Muscle layer of duodenum (tissue), 2 donors: ENCODE data around the gene ISL1.

ENCODE experiments used
- H3K27ac ChIP-seq: one replicate; pipeline ENCODE4 v1.7.0; 2013; ENCODE audit warnings: mild to moderate bottlenecking, low read length
- H3K27me3 ChIP-seq: one replicate; pipeline ENCODE4 v1.7.0; 2013; ENCODE audit warnings: low read depth, mild to moderate bottlenecking, control low read depth, low read length
- H3K36me3 ChIP-seq, 2 donors: one replicate each; pipeline ENCODE4 v1.7.0; 2013; ENCODE audit warnings: low read length in 2 of 2, control low read depth in 1 of 2, mild to moderate bottlenecking in 1 of 2; ENCODE audit not compliant: insufficient read depth in 2 of 2, control insufficient read depth in 1 of 2
- H3K4me1 ChIP-seq, 2 donors: one replicate each; pipeline ENCODE4 v1.7.0; 2013; ENCODE audit warnings: low read length in 2 of 2, mild to moderate bottlenecking in 2 of 2, control low read depth in 1 of 2, moderate library complexity in 1 of 2; ENCODE audit not compliant: insufficient read depth in 2 of 2, control insufficient read depth in 1 of 2
- H3K4me3 ChIP-seq, 2 donors: one replicate each; pipeline ENCODE4 v1.7.0; 2013; ENCODE audit warnings: low read length in 2 of 2, low read depth in 1 of 2, mild to moderate bottlenecking in 1 of 2
- H3K9me3 ChIP-seq, 2 donors: one replicate each; pipeline ENCODE4 v1.7.0; 2013; ENCODE audit warnings: low read length in 2 of 2, control low read depth in 1 of 2, mild to moderate bottlenecking in 1 of 2; ENCODE audit not compliant: control insufficient read depth in 1 of 2
- donor health status: healthy.

Gene ISL1

DNA sequence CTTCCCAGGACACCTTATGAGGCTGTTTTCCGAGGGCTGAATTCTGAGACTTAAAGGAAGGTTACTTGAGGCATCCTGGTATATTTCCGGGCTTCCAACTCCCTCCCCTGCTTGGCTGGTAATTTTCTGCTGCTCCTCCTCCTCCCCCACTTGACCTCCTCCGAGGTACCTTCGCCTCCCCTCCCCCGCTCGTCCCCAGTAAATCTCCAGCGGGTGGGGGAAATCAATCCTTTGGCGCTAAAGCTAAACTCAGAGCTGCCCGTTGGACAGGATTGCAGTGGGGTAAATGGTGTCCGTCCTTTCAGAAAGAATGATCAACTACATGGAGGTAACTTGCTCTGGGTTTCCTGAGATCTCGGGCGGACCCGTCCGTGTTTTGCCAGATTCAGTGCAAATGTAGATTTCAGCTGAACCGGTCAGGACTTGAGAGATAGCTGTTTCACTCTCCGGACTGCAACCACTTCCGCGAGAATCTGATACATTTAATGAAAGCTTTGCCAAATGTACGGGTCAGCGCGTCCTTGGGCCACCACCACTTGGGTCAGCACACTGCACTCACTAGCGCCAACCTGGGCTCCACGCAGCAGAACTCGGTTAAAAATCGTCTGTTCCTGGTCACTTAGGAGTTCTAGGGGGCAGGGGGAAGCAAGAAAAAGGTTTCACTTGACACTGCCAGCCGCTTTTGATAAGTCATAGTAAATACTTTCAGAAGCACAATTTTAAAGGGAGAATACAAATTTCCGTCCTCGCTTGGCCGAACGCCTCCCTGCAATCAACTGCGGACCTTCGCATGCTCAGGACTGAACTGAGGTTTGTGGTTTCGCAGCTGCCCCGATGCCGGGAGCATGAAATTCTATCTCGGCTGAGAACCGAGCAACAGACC lies 4.6 kb upstream of the ISL1 start:
- Histone ChIP-seq H3K9me3 (no peaks in the 10 kb centered on the region), H3K4me3 (peak overlapping the region; percentile 30 to 42), H3K4me1 (peaks cover 0 to 31% of the 10 kb centered on the region in 2 donors), H3K27ac (no peak overlapping the region), H3K27me3 (peaks cover 54% of the 10 kb centered on the region), H3K36me3 (no peaks in the 10 kb centered on the region)

DNA sequence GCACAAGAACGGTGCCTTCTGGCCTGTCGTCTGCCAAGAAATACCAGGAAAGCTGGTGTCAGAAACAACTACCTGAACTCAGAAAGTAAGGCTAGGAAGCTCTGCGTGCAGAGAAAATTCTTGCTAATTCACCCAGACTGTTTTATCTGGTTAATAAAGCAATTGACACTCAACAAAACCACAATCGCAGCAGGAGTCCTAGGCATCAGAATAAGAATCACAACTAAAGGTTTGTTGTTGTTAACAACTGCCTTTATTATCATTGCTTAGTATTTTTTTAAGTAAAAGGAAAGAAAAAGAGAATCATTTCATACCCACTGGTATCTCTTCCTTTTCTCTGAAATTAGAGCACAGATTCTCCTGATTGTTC lies 3.9 kb upstream of the ISL1 start:
- Histone ChIP-seq H3K9me3 (no peaks in the 10 kb centered on the region), H3K4me1 (peaks cover 0 to 35% of the 10 kb centered on the region in 2 donors), H3K36me3 (no peaks in the 10 kb centered on the region), H3K27me3 (peaks cover 61% of the 10 kb centered on the region), H3K27ac (no peak overlapping the region), H3K4me3 (peak overlapping the region in 1 of 2 donors; percentile 42)

DNA sequence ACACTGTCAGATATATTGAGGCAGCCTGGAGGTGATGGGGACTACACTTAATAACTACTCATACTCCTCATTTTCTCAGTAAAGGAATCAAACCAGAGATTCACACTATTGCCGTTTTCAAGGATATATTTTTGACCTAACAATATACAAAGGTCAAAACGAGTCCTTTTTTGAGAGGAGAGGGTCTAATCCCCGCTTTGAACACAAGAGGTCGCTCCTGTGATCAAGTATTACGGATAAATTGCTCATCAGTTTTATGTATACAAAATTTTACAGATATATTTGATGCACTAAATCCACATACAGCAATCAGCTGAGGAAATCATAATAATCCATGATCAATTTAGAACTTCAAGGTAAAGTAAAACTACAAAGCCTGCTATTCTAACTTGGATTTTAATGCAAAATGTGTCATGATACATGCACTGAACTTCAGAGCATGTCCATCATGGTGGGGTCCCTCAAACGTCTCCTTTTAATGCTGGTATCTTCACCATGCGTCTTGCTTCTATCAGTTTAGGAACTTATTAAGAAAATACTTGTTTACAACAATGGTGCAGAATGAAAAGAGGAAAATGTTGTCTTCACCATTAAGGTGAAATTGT lies 2.5 kb upstream of the ISL1 start:
- no peaks in the 10 kb centered on the region for H3K36me3 ChIP-seq
- no peak overlapping the region for H3K27ac ChIP-seq
- peaks cover 0 to 35% of the 10 kb centered on the region in 2 donors for H3K4me1 ChIP-seq
- H3K4me3 ChIP-seq = no peak overlapping the region
- no peaks in the 10 kb centered on the region for H3K9me3 ChIP-seq
- H3K27me3 ChIP-seq = peaks cover 70% of the 10 kb centered on the region

DNA sequence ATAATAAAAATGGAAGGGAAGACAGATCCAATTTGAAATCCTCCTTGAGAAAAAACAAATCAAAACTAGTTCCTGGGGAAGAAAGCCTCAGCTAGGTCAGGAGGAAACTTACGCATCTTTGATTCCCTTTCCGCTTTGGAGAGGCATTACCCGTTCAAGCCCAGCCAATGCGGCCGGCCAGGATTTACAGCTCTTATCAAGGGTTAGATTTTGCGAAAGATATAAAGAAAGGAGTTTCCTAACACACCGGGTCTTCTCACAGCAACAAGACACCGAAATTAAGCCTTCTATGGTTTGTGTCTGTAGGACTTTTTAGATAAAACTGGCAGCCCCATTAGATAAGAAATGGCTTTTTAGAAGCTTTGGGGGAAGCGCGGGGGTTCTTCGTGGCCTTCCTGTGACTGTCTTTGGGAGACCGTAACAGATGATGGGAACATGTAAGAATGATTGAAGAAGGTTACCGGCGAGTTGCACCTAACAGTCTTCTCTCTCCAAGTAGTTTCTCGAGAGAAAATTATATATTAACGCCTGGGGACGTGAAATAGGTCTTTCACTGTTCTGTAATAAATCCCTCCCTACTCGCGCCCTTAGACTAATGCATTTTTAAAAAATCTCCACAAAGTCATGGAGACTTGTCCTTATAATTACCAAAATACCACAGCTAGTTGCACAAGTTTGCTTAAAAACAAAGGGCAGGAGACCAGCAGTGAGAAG lies 1.3 kb upstream of the ISL1 start:
- Histone ChIP-seq H3K4me3 (peak overlapping the region; percentile 55 to 72), H3K27me3 (peaks cover 73% of the 10 kb centered on the region), H3K36me3 (no peaks in the 10 kb centered on the region), H3K9me3 (no peaks in the 10 kb centered on the region), H3K27ac (peak overlapping the region; percentile 8), H3K4me1 (peaks cover 0 to 35% of the 10 kb centered on the region in 2 donors)

DNA sequence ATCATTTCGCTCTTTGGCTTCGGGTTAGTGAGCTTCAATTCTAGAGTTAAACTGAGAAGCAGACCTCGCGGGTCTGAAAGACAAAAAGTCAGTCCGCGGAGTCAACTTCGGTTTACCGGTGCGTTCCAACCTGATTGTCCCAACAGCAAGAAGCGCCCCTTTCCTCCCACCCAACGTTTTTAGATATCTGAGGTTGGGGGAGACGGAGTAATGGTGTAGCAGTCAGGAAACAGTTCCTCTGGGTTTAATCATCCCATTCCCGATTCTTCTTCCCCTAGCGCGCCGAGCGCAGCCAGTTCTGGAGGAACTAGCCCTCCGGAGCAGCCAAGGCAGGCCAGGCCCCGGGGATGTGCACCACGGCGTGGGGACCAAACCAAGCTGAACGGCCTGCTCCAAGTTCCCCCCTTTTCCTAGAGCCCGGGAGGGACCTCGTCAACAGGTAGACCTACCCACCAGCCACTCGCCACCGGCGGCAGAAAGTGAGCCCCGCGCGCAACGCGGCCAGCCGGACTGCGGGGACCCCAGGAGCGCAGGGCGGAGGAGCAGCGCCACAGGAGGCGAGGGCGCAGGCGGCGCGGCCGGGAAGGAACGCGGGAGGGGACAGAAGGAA lies 622 bp upstream of the ISL1 start:
- Histone ChIP-seq H3K4me3 (peak overlapping the region; percentile 55 to 72), H3K36me3 (no peaks in the 10 kb centered on the region), H3K27me3 (peaks cover 71% of the 10 kb centered on the region), H3K9me3 (no peaks in the 10 kb centered on the region), H3K27ac (peak overlapping the region; percentile 8), H3K4me1 (peaks cover 0 to 41% of the 10 kb centered on the region in 2 donors)

DNA sequence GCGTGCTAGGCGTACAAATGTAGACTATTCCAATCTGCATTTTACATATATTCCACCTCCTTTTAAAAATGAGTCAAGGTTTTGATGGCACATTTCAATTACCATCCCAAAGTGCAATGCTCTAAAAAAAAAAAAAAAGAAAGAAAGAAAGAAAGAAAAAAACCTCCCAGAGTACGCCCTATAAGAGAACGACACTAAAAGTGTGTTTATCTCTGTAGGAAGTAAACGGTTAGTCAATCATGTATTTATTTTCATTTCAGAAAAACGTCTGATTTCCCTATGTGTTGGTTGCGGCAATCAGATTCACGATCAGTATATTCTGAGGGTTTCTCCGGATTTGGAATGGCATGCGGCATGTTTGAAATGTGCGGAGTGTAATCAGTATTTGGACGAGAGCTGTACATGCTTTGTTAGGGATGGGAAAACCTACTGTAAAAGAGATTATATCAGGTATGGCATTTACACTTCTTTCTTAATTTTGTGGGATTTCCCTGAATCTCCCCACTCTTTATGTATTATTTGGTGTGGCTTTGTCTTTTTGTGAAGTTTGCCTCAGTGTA lies 1.1 kb downstream of the ISL1 start:
- no peak overlapping the region for H3K27ac ChIP-seq
- H3K36me3 ChIP-seq = no peaks in the 10 kb centered on the region
- no peaks in the 10 kb centered on the region for H3K9me3 ChIP-seq
- peak overlapping the region; percentile 55 to 72 for H3K4me3 ChIP-seq
- H3K4me1 ChIP-seq = peaks cover 0 to 36% of the 10 kb centered on the region in 2 donors
- H3K27me3 ChIP-seq = peaks cover 69% of the 10 kb centered on the region

DNA sequence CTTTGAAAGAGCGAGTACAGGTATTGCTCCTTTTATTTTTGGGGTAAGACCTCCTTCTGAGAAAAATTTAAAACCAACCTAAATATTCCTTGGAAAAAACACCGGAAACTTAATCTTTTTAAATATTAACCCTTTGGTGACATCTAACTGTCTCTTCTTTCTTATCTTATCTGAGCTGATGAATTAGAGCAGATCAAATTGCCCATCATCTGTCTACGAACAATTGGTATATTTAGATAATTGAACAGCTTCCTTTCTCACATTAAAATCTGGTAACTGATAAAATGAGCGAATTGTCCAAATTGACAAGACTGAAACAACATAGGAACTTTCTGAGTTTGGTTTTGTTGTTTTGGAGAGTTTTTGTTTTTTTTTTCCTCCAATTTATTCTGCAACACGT lies 2.0 kb downstream of the ISL1 start:
- no peak overlapping the region for H3K27ac ChIP-seq
- H3K4me1 ChIP-seq = peaks cover 0 to 44% of the 10 kb centered on the region in 2 donors
- H3K27me3 ChIP-seq = peaks cover 64% of the 10 kb centered on the region
- H3K4me3 ChIP-seq = no peak overlapping the region
- no peaks in the 10 kb centered on the region for H3K9me3 ChIP-seq
- H3K36me3 ChIP-seq = no peaks in the 10 kb centered on the region

DNA sequence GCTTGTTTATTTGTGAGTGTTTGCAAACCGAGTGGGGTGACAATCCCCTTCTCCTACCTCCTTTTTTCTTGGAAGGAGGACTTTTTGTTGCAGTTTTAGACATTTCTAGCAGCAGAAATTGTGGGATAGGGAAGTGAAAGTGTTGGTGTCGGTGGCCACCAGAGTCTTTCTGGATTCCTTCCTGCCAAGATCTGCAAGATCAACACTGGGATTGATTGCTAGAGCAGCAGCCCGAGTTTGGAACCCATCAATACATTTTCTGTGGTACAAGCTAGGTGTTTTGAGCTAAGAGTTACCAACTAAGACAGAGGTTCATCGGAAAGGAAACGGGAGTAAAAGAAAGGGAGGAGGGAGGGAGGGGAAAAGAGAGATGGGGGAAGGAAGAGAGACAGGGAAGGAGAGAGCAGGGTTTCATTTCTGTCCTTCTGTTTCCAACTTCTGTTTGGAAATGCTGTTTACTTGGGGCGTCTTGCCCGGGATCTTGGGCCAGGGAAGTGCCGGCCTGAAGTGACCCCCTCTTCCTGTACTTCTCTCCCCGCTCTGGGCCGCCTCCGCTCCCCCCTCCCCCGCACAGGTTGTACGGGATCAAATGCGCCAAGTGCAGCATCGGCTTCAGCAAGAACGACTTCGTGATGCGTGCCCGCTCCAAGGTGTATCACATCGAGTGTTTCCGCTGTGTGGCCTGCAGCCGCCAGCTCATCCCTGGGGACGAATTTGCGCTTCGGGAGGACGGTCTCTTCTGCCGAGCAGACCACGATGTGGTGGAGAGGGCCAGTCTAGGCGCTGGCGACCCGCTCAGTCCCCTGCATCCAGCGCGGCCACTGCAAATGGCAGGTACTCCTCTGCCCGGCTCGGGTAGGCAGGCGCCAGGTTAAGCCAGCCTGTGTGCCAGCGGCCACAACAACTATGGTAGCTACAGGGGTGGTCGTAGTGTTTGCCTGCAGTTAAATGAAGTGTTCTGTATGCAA lies 4.0 kb downstream of the ISL1 start:
- Histone ChIP-seq H3K27ac (no peak overlapping the region), H3K9me3 (no peaks in the 10 kb centered on the region)

DNA sequence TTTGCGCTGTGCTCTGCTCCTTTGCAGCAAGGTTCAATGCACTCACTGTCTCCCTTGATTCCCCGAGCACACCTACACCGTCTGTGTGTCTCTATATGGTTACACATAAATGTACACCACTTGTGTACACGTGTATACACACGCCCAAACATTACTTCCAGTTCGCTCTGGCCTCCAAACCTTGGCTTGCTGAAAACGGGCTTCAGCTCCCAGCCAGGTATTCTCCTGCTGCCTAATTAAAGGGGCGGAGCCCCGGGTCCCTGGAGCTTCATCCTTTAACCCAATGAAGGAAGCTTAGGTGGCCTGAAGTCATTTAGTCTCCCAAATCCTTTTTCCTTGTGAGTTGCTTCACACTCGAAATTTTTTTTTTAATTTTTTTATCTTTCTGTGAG lies 4.6 kb downstream of the ISL1 start:
- H3K4me1 ChIP-seq = peaks cover 0 to 27% of the 10 kb centered on the region in 2 donors
- no peak overlapping the region for H3K4me3 ChIP-seq
- H3K9me3 ChIP-seq = no peaks in the 10 kb centered on the region
- no peak overlapping the region for H3K27ac ChIP-seq
- H3K36me3 ChIP-seq = no peaks in the 10 kb centered on the region
- H3K27me3 ChIP-seq = peaks cover 52% of the 10 kb centered on the region

More for the DNA sequence above, 4.0 kb downstream of the ISL1 start:
- Histone ChIP-seq H3K4me3 (peak overlapping the region; percentile 39 to 40), H3K4me1 (peaks cover 0 to 33% of the 10 kb centered on the region in 2 donors), H3K27me3 (peaks cover 59% of the 10 kb centered on the region), H3K36me3 (no peaks in the 10 kb centered on the region)
